ENCODE data around the gene PLCD1. TPM values are rescaled to one million over a fixed set of nuclear protein-coding genes. Genes with fewer than 3 reads are reported as not detected.

PLCD1 gene
- total and polyA plus RNA-seq, 2 of the 13 experiments (the other 11 are each of a cell fraction or from before 2014, with no cell fraction given): 10.1 to 12.4 TPM

GRCh38 chr3:37985637-37986320 is 43.7 kb downstream of the PLCD1 start:
- H3K36me3 ChIP-seq (replicated peaks in 1 of 2; ENCODE audit: control insufficient read depth in 1 of 2, insufficient read depth in 2 of 2, low read length in 2 of 2): peaks cover 15 to 27% of the 10 kb centered on the region in 2 experiments
- H3K79me2 ChIP-seq (ENCODE audit: insufficient read depth, low read length): no peaks in the 10 kb centered on the region
- no peak overlapping the region for H3K4me2 ChIP-seq (ENCODE audit: low read depth, low read length)
- no peak overlapping the region for H3K4me3 ChIP-seq (replicated peaks in 1 of 3; ENCODE audit: insufficient read depth in 1 of 3, low read depth in 2 of 3, low read length in 3 of 3)
- TF ChIP-seq NR2F6 (IDR thresholded peaks at IDR 0.05): no peak
- TF ChIP-seq NR2F6 (CRISPR knock-in tag; IDR thresholded peaks at IDR 0.05): 0 out of 2 replicates have a peak, but pooled peaks have one; percentile 28
- TF ChIP-seq POLR2AphosphoS5 (IDR thresholded peaks at IDR 0.05; ENCODE audit: low read depth, low read length): 0 out of 2 replicates have a peak, but pooled peaks have one; percentile 11
- TF ChIP-seq ZNF644 (CRISPR knock-in tag; IDR thresholded peaks at IDR 0.05; ENCODE audit: low read depth): 0 out of 2 replicates have a peak, but pooled peaks have one; percentile 45
- TF ChIP-seq KDM5B (CRISPR knock-in tag; IDR thresholded peaks at IDR 0.05; ENCODE audit: borderline replicate concordance): no peak
- TF ChIP-seq ZNF383 (CRISPR knock-in tag; IDR thresholded peaks at IDR 0.05; ENCODE audit: borderline replicate concordance): no peak
- TF ChIP-seq CTCF (CRISPR knock-in tag; IDR thresholded peaks at IDR 0.05): peak; percentile 48
- no peak for TF ChIP-seq MEIS2 (CRISPR knock-in tag; IDR thresholded peaks at IDR 0.05)
- TF ChIP-seq HMGXB4 (CRISPR knock-in tag; IDR thresholded peaks at IDR 0.05; ENCODE audit: borderline replicate concordance in 1 of 2, low read depth in 1 of 2): no peak
- peak; percentile 44; the same call in 1 of the 2 replicates for TF ChIP-seq KDM2A (CRISPR knock-in tag; IDR thresholded peaks at IDR 0.05; ENCODE audit: borderline replicate concordance, low read depth)
- TF ChIP-seq RBM22 (optimal IDR thresholded peaks at IDR 0.05; ENCODE audit: low read length): peak; percentile 60
- peak; percentile 21; the same call in 1 of the 2 replicates for TF ChIP-seq ZFX (CRISPR knock-in tag; IDR thresholded peaks at IDR 0.05; ENCODE audit: low read depth)
- no peak for TF ChIP-seq SATB2 (CRISPR knock-in tag; IDR thresholded peaks at IDR 0.05)
- no peak overlapping the region for H3K9ac ChIP-seq (ENCODE audit: insufficient read depth, low read depth, low read length)
- peaks cover 59% of the 10 kb centered on the region for H3K4me1 ChIP-seq (ENCODE audit: insufficient read depth, low read length)
- H4K20me1 ChIP-seq (ENCODE audit: insufficient read depth, low read length): no peaks in the 10 kb centered on the region
- no peak overlapping the region for H3K27ac ChIP-seq (ENCODE audit: extremely low read length, insufficient read depth, low read length)
- DNase-seq (ENCODE audit: low spot score) (no peak), ATAC-seq (peak; percentile 17), FAIRE-seq (no peak)
- in situ Hi-C loops (cut with HindIII; ENCODE audit: extremely low pct_ligation_motif_present, low pct_unique_long_range_greater_than_20kb) (no loop called here), intact Hi-C loops (cut with micrococcal nuclease; ENCODE audit: unreplicated experiment) (no loop called here)
- ChIA-PET POLR2A (interaction anchor here (1.0 to 1.5 kb wide), 2 partner anchors 11 to 21 kb away, joined by 3 to 4 read pairs; no protein-coding TSS in a partner anchor), CTCF (ENCODE audit: low intra/inter-chr PET ratio, low total read pairs) (no interaction called here)
- peaks cover 1 to 4% of the 10 kb centered on the region in 2 experiments; a peak in 4 of 5 replicates for H3K27me3 ChIP-seq (ENCODE audit: control insufficient read depth in 1 of 2, insufficient read depth in 2 of 2, low read length in 2 of 2)
- BruUV-seq (replicated peaks): no TSS peak
- 76% methylated on average over 7 of the region's 8 CpGs for WGBS (ENCODE audit: low lambda C conversion rate)
- H2AFZ ChIP-seq (ENCODE audit: low read length): no peak overlapping the region
- no peaks in the 10 kb centered on the region for H3K9me3 ChIP-seq (ENCODE audit: low read length)

Data from HepG2 (cell line).